Measurements from ENCODE around the gene CDK11B.
A peak's percentile ranks its signal among the peaks of the same experiment; 100 is the strongest.
"Not testable (repeated sequence)": the region's sequence is repeated elsewhere in the genome, so short reads cannot be mapped to it uniquely, and the experiment has no call there.

Gene CDK11B

DNA sequence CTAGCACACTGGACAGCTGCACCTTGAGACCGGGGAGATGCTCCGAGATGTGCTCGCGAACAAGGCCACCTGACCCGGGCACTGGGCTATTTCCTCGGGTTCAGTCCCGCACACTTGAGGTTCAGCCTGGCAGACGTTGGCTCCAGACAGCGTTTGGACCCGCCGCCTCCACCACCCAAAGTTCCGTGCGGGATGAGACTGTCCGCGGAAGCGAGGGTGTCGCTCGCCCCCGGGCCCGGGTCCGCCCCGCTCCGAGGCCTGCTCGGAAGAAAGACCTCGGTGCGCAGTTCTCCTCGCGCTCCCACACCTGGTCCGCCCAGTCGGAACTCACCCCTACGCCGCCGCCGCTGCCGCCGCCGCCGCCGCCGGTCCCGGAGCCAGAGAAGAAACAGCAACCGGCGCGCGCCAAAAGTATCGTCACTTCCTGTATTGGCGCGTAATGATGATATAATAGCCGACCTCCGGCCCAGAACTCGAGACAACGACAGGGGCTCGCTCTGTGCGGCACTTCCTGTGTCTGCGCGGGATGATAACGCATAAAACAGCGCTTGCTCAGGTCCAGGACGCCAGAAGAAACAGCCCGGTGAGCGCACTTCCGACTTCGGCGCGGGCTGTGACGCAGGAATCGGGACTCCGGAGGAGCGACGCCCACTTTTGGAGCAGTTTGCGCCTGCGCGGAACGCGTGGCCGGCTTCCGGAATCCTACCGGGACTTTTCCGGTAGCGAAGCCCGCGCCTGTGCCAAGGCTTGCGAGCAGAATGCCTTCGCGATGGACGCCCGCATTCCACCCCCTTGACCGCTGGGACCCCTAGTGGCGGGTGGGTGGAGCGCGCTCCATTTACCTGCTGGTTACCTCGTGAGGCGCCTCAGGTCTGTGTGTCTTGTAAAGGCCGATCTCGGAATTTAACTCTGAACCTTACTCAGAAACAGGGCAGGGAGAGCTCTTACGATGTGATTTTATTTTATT is at the start of gene CDK11B:
Gene CDK11B (minus strand): TSS at position 422 of the 967 bp plus-strand sequence. CDS start 1,519 bp downstream, outside the sequence.
- peaks cover 21% of the 10 kb centered on the region for H3K36me3 Mint-ChIP-seq (ENCODE audit: low read depth)
- peaks cover 17% of the 10 kb centered on the region for H3K4me1 Mint-ChIP-seq (ENCODE audit: low read depth)
- H3K9me3 Mint-ChIP-seq, H3K27me3 Mint-ChIP-seq: not testable (repeated sequence)
- H3K27ac Mint-ChIP-seq = peak within 1 kb of the TSS; percentile 100
- peak within 1 kb of the TSS; percentile 93 for H3K4me3 Mint-ChIP-seq

DNA sequence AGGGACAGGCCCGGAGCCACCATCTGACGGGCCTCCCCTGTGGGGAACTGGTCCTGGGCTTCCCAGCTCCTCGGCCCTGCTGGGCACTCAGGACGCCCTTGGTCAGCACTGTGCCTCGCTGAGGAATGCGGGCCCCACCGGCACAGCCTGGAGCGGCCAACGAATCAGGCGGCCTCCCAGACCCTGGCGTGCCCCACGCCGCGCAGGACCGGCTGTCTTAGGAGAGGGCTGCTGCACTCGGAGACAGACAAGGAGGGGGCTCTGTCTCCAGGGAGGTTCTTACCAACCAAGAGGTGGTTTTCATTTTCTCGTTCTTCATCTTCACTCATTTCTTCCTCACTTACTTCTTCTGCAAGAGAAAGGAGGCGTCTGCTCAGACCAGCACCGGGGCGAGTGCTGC is 49.1 kb upstream of the CDK11B start:
- not testable (repeated sequence) for H3K4me3 Mint-ChIP-seq; H3K27me3 Mint-ChIP-seq; H3K4me1 Mint-ChIP-seq (ENCODE audit: low read depth); H3K27ac Mint-ChIP-seq; H3K9me3 Mint-ChIP-seq
- peaks cover 10% of the 10 kb centered on the region for H3K36me3 Mint-ChIP-seq (ENCODE audit: low read depth)

DNA sequence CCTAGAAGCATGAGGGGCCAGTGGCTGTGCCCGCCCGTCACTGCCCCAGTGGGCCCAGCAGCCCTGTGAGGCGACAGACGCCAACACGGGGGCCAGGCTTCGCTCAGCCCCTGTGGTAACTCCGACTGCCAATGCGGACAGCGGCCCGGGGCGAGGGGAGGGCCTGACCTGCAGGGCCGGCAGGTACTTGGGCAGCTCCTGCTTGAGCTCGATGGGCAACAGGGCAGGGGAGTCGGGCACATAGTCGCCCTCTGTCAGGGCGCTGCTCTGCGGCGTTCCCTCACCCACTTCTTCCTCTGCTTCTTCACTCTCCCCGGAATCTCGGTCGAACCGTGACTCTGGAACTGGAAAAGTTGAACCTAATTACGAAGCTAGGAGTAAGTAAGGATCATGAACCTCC is 48.4 kb upstream of the CDK11B start:
- not testable (repeated sequence) for H3K27ac Mint-ChIP-seq; H3K4me3 Mint-ChIP-seq; H3K36me3 Mint-ChIP-seq (ENCODE audit: low read depth); H3K9me3 Mint-ChIP-seq; H3K4me1 Mint-ChIP-seq (ENCODE audit: low read depth); H3K27me3 Mint-ChIP-seq

DNA sequence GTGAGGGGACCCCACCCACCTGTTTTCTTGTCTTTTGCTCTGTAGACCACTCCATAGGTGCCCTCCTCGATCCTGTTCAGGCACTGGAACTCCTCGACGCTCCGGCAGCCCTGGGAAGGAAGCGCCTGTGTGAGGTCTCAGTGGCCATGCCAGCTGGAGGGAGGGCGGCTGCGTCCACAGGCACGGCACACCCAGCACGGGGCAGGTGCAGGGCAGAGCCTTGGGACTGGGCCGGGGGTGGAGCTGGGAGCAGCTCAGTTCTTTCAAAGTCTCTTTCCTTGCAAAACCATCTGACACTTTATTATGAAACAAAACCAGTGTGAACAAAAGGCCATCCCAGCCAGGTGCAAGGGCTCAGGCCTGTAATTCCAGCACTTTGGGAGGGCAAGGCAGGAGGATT is 46.8 kb upstream of the CDK11B start:
- H3K4me3 Mint-ChIP-seq; H3K36me3 Mint-ChIP-seq (ENCODE audit: low read depth); H3K9me3 Mint-ChIP-seq; H3K27ac Mint-ChIP-seq; H3K4me1 Mint-ChIP-seq (ENCODE audit: low read depth); H3K27me3 Mint-ChIP-seq: not testable (repeated sequence)

DNA sequence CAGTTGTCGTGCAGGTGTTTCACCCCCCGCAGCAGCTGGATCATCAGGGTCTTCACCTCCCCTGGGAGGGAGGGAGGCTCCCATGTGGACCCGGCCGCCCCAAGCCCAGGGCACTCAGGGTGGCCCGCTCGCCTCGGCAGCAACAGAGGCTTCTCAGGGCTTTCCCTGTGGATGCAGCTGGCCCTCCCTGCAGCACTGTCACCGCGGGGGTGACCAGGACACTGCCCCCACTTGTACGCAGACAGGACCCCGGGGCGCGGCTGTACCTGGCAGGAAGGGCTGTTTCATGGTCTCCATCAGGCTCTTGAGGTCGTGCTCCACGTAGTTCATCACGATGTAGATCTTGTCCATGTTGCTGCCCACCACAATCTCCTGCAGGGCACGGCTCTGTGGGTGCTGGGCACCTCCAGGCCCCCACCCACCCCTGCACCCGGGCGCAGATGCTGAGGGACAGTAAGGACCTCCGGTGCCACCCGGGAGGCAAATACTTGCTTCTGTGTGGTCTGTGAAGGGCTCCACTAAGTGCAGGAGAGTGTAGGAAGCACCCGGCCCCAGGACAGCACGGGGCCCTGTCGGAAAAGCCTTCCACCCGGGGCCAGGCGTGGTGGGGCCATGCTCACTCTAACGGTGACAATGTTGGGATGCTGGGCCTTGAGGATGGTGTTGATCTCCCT is 45.6 kb upstream of the CDK11B start:
- H3K9me3 Mint-ChIP-seq; H3K27me3 Mint-ChIP-seq; H3K4me1 Mint-ChIP-seq (ENCODE audit: low read depth); H3K4me3 Mint-ChIP-seq; H3K36me3 Mint-ChIP-seq (ENCODE audit: low read depth); H3K27ac Mint-ChIP-seq: not testable (repeated sequence)

DNA sequence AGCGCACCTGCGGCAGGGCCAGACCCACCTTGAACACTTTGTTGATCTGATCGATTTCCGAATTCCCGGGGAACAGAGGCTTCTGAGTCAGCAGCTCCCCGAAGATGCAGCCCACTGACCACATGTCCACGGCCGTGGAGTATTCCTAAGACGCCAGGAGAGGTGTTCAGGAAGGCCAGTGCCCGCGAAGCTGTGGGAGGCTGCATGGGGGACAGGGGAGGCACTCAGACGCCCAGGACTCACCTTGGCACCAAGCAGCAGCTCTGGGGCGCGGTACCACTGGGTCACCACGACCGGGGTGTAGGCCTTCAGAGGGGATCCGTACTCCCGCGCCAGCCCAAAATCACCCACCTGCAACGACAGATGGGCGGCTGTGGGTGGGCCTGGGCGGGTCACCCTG is 45.0 kb upstream of the CDK11B start:
- Mint-ChIP-seq H3K4me3 (no peak overlapping the region), H3K36me3 (ENCODE audit: low read depth) (peaks cover 8% of the 10 kb centered on the region), H3K27me3 (no peaks in the 10 kb centered on the region), H3K4me1 (ENCODE audit: low read depth) (no peaks in the 10 kb centered on the region), H3K27ac (no peak overlapping the region), H3K9me3 (no peaks in the 10 kb centered on the region)

DNA sequence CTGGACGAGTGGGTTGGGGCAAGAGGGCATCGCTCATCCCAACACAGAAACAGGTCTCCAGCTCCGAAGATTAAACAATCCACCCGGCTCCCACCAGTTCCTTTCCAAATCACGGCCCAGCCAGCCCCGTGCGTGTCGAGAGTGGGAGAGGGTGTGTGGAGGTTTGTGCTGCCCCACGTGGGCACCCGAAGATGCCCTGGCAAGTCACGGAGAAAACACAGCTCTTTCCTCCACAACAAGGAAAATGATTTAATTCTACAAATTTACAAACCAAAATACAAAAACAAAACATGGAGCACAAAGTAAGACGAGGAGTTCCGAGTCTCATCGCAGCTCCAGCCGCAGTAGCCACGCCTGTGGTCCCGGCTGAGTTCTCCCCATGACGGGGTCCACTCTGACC is 43.7 kb upstream of the CDK11B start:
- not testable (repeated sequence) for H3K9me3 Mint-ChIP-seq; H3K4me3 Mint-ChIP-seq; H3K36me3 Mint-ChIP-seq (ENCODE audit: low read depth); H3K27me3 Mint-ChIP-seq; H3K27ac Mint-ChIP-seq; H3K4me1 Mint-ChIP-seq (ENCODE audit: low read depth)

DNA sequence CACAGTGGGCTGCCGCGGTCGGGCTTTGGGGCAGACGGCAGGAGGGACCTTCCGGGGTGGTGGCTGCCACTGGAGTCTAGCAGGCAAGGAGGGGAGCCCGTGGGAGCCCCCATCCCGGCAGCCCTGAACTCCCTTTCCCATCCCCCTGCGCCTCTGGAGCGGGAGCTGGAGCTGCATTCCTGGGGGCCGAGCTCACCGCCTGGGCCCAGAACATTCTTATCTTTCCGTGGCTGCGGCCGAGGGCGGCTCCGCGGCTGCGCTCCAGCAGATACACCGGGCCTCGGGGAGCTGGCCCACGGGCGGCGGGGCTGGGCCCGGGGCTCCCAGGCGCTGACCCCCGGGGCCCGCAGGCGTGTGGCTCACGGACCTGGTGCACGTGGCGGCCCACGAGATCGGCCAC is 41.8 kb upstream of the CDK11B start:
- not testable (repeated sequence) for H3K4me3 Mint-ChIP-seq; H3K27ac Mint-ChIP-seq; H3K27me3 Mint-ChIP-seq; H3K36me3 Mint-ChIP-seq (ENCODE audit: low read depth); H3K4me1 Mint-ChIP-seq (ENCODE audit: low read depth); H3K9me3 Mint-ChIP-seq

DNA sequence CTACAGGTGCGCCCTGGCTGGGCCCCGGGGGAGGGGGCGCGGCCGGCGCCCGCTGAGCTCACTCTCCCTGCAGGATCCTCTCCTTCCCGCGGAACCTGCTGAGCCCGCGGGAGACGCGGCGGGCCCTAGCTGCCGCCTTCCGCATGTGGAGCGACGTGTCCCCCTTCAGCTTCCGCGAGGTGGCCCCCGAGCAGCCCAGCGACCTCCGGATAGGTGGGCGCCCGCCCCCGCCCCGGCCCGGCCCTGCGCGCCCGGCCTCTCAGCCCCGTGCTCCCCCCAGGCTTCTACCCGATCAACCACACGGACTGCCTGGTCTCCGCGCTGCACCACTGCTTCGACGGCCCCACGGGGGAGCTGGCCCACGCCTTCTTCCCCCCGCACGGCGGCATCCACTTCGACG is 41.3 kb upstream of the CDK11B start:
- not testable (repeated sequence) for H3K4me3 Mint-ChIP-seq; H3K9me3 Mint-ChIP-seq; H3K27ac Mint-ChIP-seq; H3K36me3 Mint-ChIP-seq (ENCODE audit: low read depth); H3K4me1 Mint-ChIP-seq (ENCODE audit: low read depth); H3K27me3 Mint-ChIP-seq

DNA sequence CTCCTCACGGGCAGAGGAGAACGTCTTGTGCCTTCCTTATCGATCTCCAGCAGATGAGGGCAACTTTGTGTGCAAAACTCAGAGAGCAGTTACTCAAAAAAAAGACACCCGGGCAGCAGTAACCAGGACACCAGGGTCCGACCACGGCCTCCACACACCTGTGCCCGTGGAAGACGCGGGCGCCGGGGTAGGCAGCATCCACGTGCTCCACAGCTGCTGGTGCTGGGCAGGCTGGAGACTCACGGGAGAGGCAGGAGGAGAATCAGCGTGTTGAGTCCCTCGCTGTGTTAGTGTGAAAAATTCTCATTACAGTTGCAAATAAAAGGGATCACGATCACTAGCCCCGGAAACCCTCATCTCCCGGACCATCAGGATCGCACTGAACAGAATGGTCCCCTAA is 40.3 kb upstream of the CDK11B start:
- H3K4me3 Mint-ChIP-seq = not testable (repeated sequence)

DNA sequence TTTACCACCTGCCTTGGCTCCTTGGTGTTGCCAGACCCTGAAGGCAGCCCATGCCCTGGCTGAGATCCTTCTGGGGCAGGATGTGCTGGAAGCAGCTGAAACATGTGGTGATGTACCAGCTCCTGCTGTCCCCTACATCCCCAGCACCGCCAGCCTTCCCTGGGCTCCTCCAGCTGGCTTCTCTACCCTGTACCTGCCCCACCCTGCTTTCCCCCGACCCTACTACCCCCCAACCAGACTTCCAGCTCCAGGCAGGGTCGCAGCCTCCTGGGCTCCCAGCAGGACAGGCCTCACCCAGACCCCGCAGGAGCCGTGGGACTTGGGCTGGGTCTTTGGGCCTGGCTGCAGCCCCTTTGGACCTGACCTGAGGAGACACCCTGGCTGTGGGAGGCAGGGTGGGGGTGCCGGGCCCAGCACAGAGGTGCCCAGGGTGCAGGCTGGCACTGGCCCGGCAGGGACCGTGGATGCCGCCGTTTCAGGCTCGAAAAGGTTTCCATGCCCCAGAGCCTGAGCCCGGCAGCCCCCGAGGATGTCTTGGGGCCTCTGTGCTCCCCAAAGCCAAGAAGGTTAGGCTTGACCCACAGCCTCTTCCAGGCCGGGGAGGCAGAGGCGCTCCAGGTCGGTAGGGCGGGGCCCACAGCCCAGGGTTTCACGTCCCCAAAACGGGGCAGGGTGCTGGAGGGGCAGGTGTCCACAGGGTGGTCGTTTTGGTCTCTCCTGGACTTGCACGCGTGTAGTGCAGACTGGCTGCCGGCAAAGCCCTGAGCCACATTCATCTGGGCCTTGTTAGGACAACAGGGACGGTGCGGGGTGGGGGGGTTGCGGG is 38.8 kb upstream of the CDK11B start:
- not testable (repeated sequence) for H3K4me1 Mint-ChIP-seq (ENCODE audit: low read depth); H3K4me3 Mint-ChIP-seq; H3K27ac Mint-ChIP-seq; H3K27me3 Mint-ChIP-seq; H3K9me3 Mint-ChIP-seq; H3K36me3 Mint-ChIP-seq (ENCODE audit: low read depth)

More for the DNA sequence above, 40.3 kb upstream of the CDK11B start:
- H3K9me3 Mint-ChIP-seq; H3K27ac Mint-ChIP-seq; H3K4me1 Mint-ChIP-seq (ENCODE audit: low read depth); H3K36me3 Mint-ChIP-seq (ENCODE audit: low read depth); H3K27me3 Mint-ChIP-seq: not testable (repeated sequence)

DNA sequence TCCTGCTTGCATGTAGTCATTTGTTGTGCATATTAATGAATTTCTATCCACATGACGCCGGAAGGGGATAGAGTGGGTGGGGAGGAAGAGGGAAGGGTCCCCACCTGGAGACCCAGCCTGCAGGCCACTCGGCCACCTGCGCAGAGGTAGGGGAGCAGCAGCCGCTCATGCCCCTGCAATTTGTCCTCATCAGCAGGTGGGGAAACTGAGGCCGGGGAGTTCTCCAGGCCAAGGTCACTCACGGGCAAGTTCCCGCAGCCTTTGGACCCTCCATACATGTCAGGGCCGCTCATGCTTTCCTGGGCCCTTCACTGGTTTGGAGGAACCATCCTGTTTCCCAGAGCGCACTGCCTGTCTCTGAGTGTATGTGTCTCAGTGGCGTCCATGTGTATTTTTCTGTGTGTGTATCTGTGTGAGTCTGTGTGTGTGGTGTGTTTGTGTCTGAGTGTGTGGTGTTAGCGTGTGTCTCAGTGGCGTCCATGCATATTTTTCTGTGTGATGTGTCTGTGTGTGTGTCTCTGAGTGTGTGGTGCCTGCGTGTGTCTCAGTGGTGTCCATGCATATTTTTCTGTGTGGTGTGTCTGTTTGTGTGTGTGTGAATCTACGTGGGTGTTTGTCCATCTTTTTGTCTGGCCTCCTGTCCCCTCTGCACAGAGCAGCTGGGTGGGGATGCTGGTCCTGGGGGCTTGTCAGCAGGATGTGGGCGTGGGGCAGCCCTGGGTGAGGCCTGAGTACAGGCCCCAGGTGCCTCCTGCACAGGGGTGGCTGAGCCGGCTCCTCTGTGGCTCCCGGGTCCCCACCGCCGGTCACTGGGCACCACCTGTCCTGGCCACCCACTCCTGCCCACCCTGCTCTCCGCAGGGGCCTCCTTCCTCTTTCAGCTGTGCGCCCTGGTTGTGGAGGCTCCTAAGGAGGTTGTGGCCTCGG is 37.9 kb upstream of the CDK11B start:
- H3K9me3 Mint-ChIP-seq; H3K4me3 Mint-ChIP-seq; H3K36me3 Mint-ChIP-seq (ENCODE audit: low read depth); H3K27ac Mint-ChIP-seq; H3K4me1 Mint-ChIP-seq (ENCODE audit: low read depth); H3K27me3 Mint-ChIP-seq: not testable (repeated sequence)

DNA sequence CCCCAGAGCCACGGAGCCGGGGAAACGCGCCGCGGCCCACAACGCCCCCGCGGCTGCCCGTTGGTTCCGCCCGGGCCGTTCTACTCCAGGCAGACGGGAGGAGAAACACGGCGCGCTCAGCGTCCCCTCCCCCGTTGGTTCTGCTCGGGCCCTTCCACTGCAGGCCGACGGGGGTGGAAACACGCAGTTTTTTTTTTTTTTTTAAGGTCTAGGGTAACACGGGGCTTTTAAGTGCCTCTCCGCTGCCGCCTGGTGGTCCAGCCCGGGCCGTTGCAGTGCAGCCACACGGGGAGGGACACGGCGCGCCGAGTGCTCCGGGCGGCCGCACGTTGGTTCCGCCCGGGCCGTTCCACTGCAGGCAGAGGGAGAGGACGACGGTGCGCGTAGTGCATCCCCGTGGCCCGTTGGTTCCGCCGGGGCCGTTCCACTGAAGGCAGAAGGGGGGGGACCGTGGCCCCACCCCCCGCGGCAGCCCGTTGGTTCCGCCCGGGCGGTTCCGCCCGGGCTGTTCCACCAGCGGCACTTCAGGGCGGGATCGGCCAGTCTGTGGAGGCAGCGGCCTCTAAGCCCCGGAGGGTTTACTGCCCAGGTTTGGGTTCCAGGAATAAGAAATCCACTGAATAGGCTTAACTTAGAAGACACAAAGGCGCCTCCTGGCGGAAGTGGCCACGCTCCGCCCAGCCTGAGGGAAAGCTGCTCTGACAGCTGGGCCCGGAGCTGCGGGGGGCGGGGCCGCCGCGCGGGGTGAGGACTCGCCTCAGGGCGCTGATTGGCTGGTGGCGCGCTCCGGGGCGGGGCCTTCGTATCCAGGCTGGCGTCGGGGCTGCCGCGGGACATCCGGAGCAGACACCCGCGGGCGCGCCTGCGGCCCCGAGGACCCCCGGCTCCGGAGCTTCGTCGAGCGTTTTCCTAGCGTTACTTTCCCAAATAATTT is 34.2 kb upstream of the CDK11B start, which contains the start of gene SLC35E2B:
Gene SLC35E2B (minus strand): TSS at position 82 of the 934 bp plus-strand sequence. CDS start 16,096 bp downstream, outside the sequence.
- H3K36me3 Mint-ChIP-seq (ENCODE audit: low read depth) = peaks cover 13% of the 10 kb centered on the region
- peaks cover 15% of the 10 kb centered on the region for H3K4me1 Mint-ChIP-seq (ENCODE audit: low read depth)
- H3K27me3 Mint-ChIP-seq, H3K9me3 Mint-ChIP-seq: not testable (repeated sequence)
- peak within 1 kb of the TSS; percentile 45 for H3K27ac Mint-ChIP-seq
- H3K4me3 Mint-ChIP-seq = peak within 1 kb of the TSS; percentile 55

All from stimulated activated naive CD8-positive, alpha-beta T cell treated with anti-CD3 and anti-CD28 coated beads, Interleukin-15, Interleukin-2, amounts not matched to agents 100 ng/mL and 50 ng/mL, for 24 hours (primary cell).